ENCODE measurements around the gene GRK5.

The GRK5 gene

GRCh38 chr10:119341459-119342301 lies 134.3 kb downstream of the GRK5 start:
- DNase-seq (ENCODE audit: low read depth), result peak; percentile 19

DNA sequence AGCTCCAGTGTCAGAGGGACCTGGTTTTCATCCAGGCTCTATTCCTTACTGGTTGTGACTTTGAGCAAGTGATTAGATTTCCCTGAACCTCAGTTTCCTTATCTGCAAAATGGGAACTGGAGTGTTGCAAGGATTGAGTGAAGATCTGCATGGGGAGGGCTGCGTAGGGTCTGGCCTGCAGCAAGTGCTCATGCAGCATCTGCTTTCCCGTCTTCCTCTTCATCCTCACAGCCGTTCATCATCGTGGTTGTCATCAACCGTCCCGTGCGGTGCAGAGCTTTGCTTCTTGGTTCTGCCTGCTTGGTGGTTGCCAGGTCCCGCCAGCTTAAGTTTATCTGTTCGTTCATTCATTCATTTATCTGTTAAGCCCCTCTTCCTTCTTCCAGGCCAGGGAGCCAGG lies 135.0 kb downstream of the GRK5 start:
- DNase-seq (ENCODE audit: low read depth), result no peak

DNA sequence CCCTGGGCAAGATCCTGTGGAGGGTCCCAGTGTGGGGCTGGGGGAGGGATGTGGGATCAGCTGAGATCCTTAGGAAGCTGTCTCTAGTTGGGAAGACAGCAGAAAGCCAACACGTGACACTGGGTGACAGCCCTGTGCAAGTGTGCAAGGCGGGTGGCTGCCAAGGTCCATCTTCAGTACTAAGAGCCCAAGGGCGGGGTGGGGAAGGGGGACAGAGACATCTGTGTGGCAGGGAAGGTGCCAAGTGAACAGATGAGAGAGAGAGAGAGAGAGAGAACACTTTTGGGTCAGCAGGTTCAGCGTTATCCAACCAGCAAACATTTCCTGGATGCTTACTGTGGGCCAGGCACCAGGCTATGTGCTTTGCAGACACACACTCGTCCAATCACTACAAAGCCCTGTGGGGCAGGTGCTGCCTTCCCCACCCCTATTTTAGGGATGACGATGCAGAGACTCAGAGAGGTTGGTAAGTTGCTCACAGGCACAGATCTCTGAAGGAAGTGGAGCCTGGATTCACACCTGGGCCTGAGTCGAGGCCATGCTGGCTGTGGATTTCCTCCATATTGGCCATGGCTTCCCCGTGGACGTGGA lies 135.7 kb downstream of the GRK5 start:
- no peak for DNase-seq (ENCODE audit: low read depth)

DNA sequence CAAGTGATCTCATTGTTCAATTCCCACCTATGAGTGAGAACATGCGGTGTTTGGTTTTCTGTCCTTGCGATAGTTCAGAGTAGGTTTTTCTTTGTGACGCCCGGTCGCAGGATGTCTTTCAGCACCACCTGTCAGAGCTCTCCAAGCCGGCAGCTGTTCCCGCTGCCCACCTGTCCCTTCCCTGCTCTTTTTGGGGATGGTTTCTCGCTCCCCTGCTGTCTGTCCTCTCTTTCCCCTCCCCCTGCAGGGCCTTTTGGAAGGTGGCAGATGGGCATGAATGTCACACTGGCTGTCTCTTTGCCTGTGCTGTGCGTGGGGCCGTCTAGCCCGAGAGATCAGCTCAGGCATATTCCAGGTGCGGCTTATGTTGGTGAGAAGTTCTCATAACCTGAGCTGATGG lies 137.0 kb downstream of the GRK5 start:
- DNase-seq (ENCODE audit: low read depth), result no peak

- DNase-seq (ENCODE audit: low read depth), result no peak
These were observed 138.9 kb downstream of the GRK5 start for GRCh38 chr10:119346095-119346832.

DNA sequence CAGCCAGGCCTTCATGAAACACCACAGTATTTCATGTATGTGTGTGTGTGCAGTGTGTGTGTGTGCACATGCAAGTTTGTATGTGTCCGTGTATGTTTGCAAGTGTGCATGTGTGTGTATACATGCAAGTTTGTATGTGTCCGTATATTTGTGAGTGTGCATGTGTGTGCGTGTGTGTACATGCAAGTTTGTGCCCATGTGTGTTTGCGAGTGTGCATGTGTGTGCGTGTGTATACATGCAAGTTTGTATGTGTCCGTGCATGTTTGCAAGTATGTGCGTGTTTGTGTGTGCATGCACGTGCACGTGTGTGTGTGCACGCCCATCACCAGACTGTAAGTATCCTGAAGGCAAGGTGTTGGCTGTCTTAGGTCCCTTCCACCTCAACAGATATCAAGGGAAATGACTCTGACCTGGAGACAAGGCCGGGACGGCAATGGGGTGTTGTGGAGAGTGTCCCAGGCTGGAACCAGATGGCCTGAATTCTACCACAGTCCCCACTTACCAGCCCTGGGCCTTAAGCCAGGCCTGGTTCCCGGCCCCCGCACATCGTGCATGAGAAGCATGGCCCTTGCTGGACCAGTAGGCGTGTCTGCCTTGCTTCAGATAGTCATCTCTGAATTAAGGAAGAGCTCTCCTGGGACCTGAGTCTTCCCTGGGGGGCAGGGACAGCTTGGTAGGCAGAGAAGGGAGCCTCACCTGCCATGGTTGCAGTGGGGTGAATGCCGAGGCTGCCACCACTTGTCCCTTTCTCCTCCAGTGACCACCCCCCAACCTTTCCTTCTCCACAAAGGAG lies 140.0 kb downstream of the GRK5 start:
- no peak for DNase-seq (ENCODE audit: low read depth)

- DNase-seq (ENCODE audit: low read depth), result no peak
These were observed 140.7 kb downstream of the GRK5 start for GRCh38 chr10:119348106-119348505.

GRCh38 chr10:119348516-119349240 lies 141.3 kb downstream of the GRK5 start:
- DNase-seq (ENCODE audit: low read depth), result no peak

GRCh38 chr10:119349341-119349740 lies 142.0 kb downstream of the GRK5 start:
- DNase-seq (ENCODE audit: low read depth), result no peak

- no peak for DNase-seq (ENCODE audit: low read depth)
These were observed 142.6 kb downstream of the GRK5 start for GRCh38 chr10:119349937-119350501.

DNA sequence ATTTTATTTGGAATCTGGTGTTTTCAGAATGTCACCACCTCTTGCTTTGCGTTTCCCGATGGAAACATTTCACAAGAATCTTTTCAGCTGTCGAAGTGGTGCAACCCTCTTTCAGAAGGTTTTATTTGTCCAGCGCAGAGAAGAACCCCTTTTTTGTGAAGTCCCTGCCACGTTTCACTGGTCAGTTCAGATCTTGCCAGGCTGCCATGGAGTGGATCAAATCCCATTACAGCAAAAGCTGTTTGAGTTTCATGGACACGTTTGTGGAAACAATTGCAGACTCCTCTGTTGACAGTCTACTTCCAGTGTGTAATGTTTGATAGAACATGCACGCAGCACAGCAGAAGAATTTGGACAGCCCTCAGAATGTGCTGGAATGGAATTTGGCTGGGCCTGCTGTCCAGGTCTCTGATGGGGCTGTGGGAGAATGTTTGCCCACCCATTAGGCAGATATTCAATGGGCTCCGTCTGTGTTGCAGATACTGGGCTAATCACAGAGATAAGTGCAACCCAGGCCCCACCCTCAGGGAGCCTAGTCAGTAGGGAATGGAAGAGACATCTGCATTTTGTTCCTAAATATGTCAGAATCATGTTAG lies 143.2 kb downstream of the GRK5 start:
- no peak for DNase-seq (ENCODE audit: low read depth)

GRCh38 chr10:119351189-119351588 lies 143.8 kb downstream of the GRK5 start:
- DNase-seq (ENCODE audit: low read depth), result no peak

GRCh38 chr10:119352042-119352441 lies 144.7 kb downstream of the GRK5 start:
- no peak for DNase-seq (ENCODE audit: low read depth)

DNA sequence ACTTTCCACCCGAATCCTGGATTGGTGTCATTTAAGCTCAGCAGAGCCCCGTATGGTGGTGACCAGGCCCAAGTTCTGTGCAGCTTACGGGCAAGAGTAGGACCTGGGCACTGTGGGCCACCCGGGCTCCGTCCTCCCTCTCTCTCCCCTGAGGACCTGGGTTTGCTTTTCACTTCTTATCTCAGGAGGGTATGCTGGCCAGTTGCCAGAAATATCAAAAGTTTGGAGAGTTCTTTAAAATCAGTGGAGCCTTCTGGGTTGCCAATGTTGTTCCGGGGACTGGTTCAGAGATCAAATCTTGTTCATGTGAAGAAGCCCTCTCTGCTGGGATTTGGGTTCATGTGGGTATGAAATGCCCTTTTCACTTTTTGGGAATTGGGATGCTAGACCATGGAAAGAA lies 145.4 kb downstream of the GRK5 start:
- no peak for DNase-seq (ENCODE audit: low read depth)

GRCh38 chr10:119353421-119353820 lies 146.1 kb downstream of the GRK5 start:
- no peak for DNase-seq (ENCODE audit: low read depth)

DNA sequence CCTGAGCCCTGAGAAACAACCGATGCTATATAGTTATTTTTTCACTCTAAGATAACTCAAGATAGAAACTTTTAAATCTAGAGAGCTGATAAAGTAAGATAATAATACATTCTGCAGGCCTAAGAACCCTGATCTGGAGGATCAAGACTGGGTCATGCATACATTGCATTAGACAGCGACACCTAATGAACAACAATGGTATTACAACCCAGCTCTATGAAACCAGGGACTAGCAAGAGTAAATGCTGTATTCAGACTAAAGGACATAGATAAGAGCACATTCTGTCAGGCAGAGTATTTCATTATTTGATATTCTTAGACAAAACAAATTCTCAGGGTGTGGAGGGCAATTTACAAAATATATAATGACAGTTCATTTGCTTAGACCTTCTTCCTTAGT lies 148.6 kb downstream of the GRK5 start:
- no peak for DNase-seq (ENCODE audit: low read depth)

DNA sequence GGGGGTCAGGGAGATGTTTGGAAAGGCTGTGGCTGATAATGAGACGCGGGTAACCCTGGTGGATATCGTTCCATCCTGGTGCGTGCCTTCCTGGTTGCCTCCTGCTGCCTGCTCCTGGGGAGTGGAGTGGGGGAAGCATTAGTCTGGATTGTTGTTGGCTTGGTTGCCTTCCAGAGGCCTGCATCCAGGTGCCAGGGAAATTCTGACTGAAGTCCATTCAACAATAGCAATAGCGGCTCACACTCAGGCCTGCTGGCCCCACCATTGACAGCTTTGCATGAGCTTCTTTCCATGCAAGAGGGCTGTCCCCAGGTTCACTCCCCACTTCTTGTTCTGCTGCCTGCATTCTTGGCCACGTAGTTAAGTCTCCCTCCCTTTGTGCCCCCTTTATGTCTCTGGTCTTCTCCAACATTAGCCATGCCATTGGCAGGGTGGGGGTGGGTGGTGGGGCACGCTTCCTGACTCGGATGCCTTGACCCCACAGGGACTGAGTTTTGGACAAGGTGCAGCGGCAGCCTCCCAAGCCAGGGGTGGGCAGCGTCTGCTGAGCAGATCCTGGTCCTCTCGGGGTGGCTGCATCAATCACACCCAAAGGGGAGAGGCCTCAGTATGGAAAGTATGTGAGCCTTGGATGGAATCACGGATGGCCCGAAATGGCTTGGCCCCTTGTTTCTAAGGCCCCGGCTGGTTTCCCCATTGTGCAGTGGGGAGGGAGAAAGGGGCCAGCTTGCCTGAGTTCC lies 150.2 kb downstream of the GRK5 start:
- no peak for DNase-seq (ENCODE audit: low read depth)

GRCh38 chr10:119358152-119358512 lies 150.8 kb downstream of the GRK5 start:
- no peak for DNase-seq (ENCODE audit: low read depth)

- DNase-seq (ENCODE audit: low read depth), result no peak
These were observed 151.2 kb downstream of the GRK5 start for GRCh38 chr10:119358567-119358966.

GRCh38 chr10:119359025-119359424 lies 151.7 kb downstream of the GRK5 start:
- no peak for DNase-seq (ENCODE audit: low read depth)

Data from stimulated activated CD8-positive, alpha-beta memory T cell treated with anti-CD3 and anti-CD28 coated beads, Interleukin-15, amount 100 ng/mL, for 1 hour (primary cell).